Neural progenitor cell (in vitro differentiated cells): ENCODE results near the gene TLR7. TPM values are rescaled to one million over a fixed set of nuclear protein-coding genes. Genes with fewer than 3 reads are reported as not detected.

Source experiments
- DNase-seq: peaks from one replicate; pipeline ENCODE4 v3.0.0-alpha.2; 2016; ENCODE audit warnings: low spot score
- H2AFZ ChIP-seq: fragments of 200-600 bp; sonication (generic); replicated peaks from 2 replicates; pipeline ENCODE4 v1.6.1; 2016; ENCODE audit warnings: antibody characterized with exemption
- H3F3A ChIP-seq: fragments of 200-600 bp; sonication (generic); 2 replicates; pipeline ENCODE4 v1.6.1; 2016; ENCODE audit warnings: antibody characterized with exemption, low read depth
- H3K27ac ChIP-seq: fragments of 200-600 bp; sonication (generic); 2 replicates; pipeline ENCODE4 v1.5.1; 2016; ENCODE audit warnings: mild to moderate bottlenecking
- H3K27me3 ChIP-seq: fragments of 200-600 bp; sonication (generic); 2 replicates; pipeline ENCODE4 v1.6.1; 2016; ENCODE audit warnings: mild to moderate bottlenecking, moderate library complexity
- H3K36me3 ChIP-seq: fragments of 200-600 bp; sonication (generic); 2 replicates; pipeline ENCODE4 v1.5.1; 2016
- H3K4me1 ChIP-seq: fragments of 200-600 bp; sonication (generic); 2 replicates; pipeline ENCODE4 v1.6.1; 2016; ENCODE audit warnings: mixed run types
- H3K4me2 ChIP-seq: fragments of 200-600 bp; sonication (generic); 2 replicates; pipeline ENCODE4 v1.6.1; 2016
- H3K4me3 ChIP-seq: fragments of 200-600 bp; sonication (generic); 2 replicates; pipeline ENCODE4 v1.5.1; 2016
- H3K79me2 ChIP-seq: fragments of 200-600 bp; sonication (generic); 2 replicates; pipeline ENCODE4 v1.6.1; 2016; ENCODE audit warnings: low read depth
- H3K9ac ChIP-seq: fragments of 200-600 bp; sonication (generic); 2 replicates; pipeline ENCODE4 v1.6.1; 2016
- H3K9me3 ChIP-seq: fragments of 200-600 bp; sonication (generic); 2 replicates; pipeline ENCODE4 v1.5.1; 2016; ENCODE audit warnings: low read depth
- H4K20me1 ChIP-seq: fragments of 200-600 bp; sonication (generic); 2 replicates; pipeline ENCODE4 v1.6.1; 2016; ENCODE audit warnings: low read depth
- H3K27ac Mint-ChIP-seq: 3 replicates; pipeline ENCODE4 v1.8.0; 2021; ENCODE audit warnings: mixed read lengths
- H3K27me3 Mint-ChIP-seq: 2 replicates; pipeline ENCODE4 v1.8.0; 2022; ENCODE audit warnings: low read depth, mild to moderate bottlenecking, inconsistent platforms, moderate library complexity, mixed read lengths; ENCODE audit not compliant: insufficient read depth
- H3K36me3 Mint-ChIP-seq: 3 replicates; pipeline ENCODE4 v1.8.0; 2021; ENCODE audit warnings: mixed read lengths
- H3K4me1 Mint-ChIP-seq: 3 replicates; pipeline ENCODE4 v1.8.0; 2021; ENCODE audit warnings: mixed read lengths
- H3K4me3 Mint-ChIP-seq: 3 replicates; pipeline ENCODE4 v1.8.0; 2021; ENCODE audit warnings: mild to moderate bottlenecking, moderate library complexity, mixed read lengths
- H3K9me3 Mint-ChIP-seq: 3 replicates; pipeline ENCODE4 v1.8.0; 2020; ENCODE audit warnings: mixed read lengths
- CTCF ChIP-seq: fragments of 200-600 bp; sonication (generic); IDR thresholded peaks from 2 replicates; pipeline ENCODE4 v1.5.1; 2017; ENCODE audit warnings: antibody characterized with exemption, mild to moderate bottlenecking
- EZH2 ChIP-seq: fragments of 200-600 bp; sonication (generic); IDR thresholded peaks from 2 replicates; pipeline ENCODE4 v1.6.1; 2017; ENCODE audit warnings: antibody characterized with exemption, mild to moderate bottlenecking, moderate library complexity
- EZH2phosphoT487 ChIP-seq: fragments of 200-600 bp; sonication (generic); IDR thresholded peaks from 2 replicates; pipeline ENCODE4 v1.6.1; 2017; ENCODE audit warnings: antibody characterized with exemption
- total RNA-seq: library from RNA; depleted of rRNA; stranded (reverse); fragments of >200 nt; gene quantifications from 2 replicates; pipeline ENCODE4 v1.2.3, GENCODE V29; 2015; ENCODE audit warnings: low replicate concordance

The TLR7 gene
- total RNA-seq, 1 donor from 2014 or later, result not detected

- no peaks in the 10 kb centered on the region for H3K36me3 ChIP-seq
- DNase-seq, result no peak
- Mint-ChIP-seq H3K9me3 (peaks cover 2% of the 10 kb centered on the region), H3K4me1 (no peaks in the 10 kb centered on the region), H3K27ac (no peak overlapping the region), H3K27me3 (no peaks in the 10 kb centered on the region), H3K36me3 (no peaks in the 10 kb centered on the region), H3K4me3 (no peak overlapping the region)
- no peaks in the 10 kb centered on the region for H3K9me3 ChIP-seq
- H3K4me3 ChIP-seq, result no peak overlapping the region
- no peaks in the 10 kb centered on the region for H3K79me2 ChIP-seq
- no peak overlapping the region for H3K4me2 ChIP-seq
- H2AFZ ChIP-seq, result no peak overlapping the region
- H3K27ac ChIP-seq, result no peak overlapping the region
- no peaks in the 10 kb centered on the region for H3K4me1 ChIP-seq
- no peak overlapping the region for H3K9ac ChIP-seq
- H3F3A ChIP-seq, result no peaks in the 10 kb centered on the region
- no peaks in the 10 kb centered on the region for H3K27me3 ChIP-seq
- no peaks in the 10 kb centered on the region for H4K20me1 ChIP-seq
- TF ChIP-seq EZH2phosphoT487 (no peak), EZH2 (no peak), CTCF (no peak)
Measured at GRCh38 chrX:12887767-12888166, 20.9 kb downstream of the TLR7 start.

GRCh38 chrX:12890467-12890866, 23.6 kb downstream of the TLR7 start:
- Histone ChIP-seq H3K4me1 (no peaks in the 10 kb centered on the region), H3K36me3 (no peaks in the 10 kb centered on the region), H4K20me1 (no peaks in the 10 kb centered on the region), H3F3A (no peaks in the 10 kb centered on the region), H3K9me3 (no peaks in the 10 kb centered on the region), H3K4me2 (no peak overlapping the region), H3K9ac (no peak overlapping the region), H2AFZ (no peak overlapping the region), H3K79me2 (no peaks in the 10 kb centered on the region), H3K27ac (no peak overlapping the region), H3K4me3 (no peak overlapping the region), H3K27me3 (no peaks in the 10 kb centered on the region)
- H3K27ac Mint-ChIP-seq, result no peak overlapping the region
- H3K27me3 Mint-ChIP-seq, result peaks cover 2% of the 10 kb centered on the region
- TF ChIP-seq EZH2, result no peak
- TF ChIP-seq CTCF, result no peak
- no peak for TF ChIP-seq EZH2phosphoT487
- H3K36me3 Mint-ChIP-seq, result no peaks in the 10 kb centered on the region
- no peak overlapping the region for H3K4me3 Mint-ChIP-seq
- no peaks in the 10 kb centered on the region for H3K4me1 Mint-ChIP-seq
- DNase-seq, result no peak
- H3K9me3 Mint-ChIP-seq, result peaks cover 2% of the 10 kb centered on the region

- H3K9me3 Mint-ChIP-seq, result no peaks in the 10 kb centered on the region
- no peaks in the 10 kb centered on the region for H3K9me3 ChIP-seq
- no peaks in the 10 kb centered on the region for H4K20me1 ChIP-seq
- H3K27ac Mint-ChIP-seq, result no peak overlapping the region
- H3K4me1 ChIP-seq, result no peaks in the 10 kb centered on the region
- no peaks in the 10 kb centered on the region for H3K4me1 Mint-ChIP-seq
- H3K9ac ChIP-seq, result no peak overlapping the region
- no peaks in the 10 kb centered on the region for H3F3A ChIP-seq
- no peak overlapping the region for H3K4me3 ChIP-seq
- H2AFZ ChIP-seq, result no peak overlapping the region
- TF ChIP-seq EZH2 (no peak), CTCF (no peak), EZH2phosphoT487 (no peak)
- no peaks in the 10 kb centered on the region for H3K79me2 ChIP-seq
- H3K27me3 ChIP-seq, result no peaks in the 10 kb centered on the region
- peaks cover 2% of the 10 kb centered on the region for H3K27me3 Mint-ChIP-seq
- no peak overlapping the region for H3K4me2 ChIP-seq
- no peaks in the 10 kb centered on the region for H3K36me3 Mint-ChIP-seq
- DNase-seq, result no peak
- H3K36me3 ChIP-seq, result no peaks in the 10 kb centered on the region
- no peak overlapping the region for H3K4me3 Mint-ChIP-seq
- H3K27ac ChIP-seq, result no peak overlapping the region
Measured at GRCh38 chrX:12891171-12891570, 24.3 kb downstream of the TLR7 start.
